ENCODE measurements around the gene ANKRD13D.

The ANKRD13D gene

DNA sequence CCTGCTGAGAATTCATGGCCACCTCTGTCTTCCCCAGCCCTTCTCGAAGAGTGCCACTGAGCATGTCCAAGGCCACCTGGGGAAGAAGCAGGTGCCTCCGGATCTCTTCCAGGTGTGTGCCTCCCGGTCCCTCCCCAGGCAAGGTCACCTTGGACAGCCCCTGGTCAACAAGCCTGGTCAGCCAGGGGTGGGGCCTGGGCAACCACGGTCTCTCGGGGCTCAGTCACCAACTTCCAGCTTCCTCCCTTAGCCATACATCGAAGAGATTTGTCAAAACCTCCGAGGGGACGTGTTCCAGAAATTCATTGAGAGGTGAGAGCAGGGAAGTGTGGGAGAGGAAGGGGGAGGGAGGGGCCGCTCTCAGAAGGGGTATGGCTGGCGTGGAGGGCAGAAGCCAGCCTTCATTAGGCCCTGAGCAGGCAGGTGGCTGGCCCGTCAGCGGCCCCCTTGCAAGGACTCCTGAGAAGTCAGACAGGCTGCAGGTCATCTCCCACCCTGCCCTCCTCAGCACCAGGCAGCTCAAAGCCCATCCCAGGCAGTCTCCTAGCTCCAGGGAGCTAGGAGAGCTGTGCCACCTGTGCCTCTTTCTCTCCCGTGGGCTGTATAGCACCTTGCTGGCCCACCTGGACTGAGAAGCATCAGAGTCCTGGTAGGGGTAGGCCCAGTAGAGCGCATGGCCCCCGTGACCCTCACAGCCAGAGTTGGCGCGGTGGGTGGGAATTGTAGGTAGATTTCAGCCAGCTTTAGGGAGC, 9.3 kb upstream of the ANKRD13D start:
- Histone ChIP-seq H3K9me3 (replicated peaks in 1 of 11) (no peaks in the 10 kb centered on the region), H3K4me2 (peak overlapping the region; percentile 85 to 100 (median 100)), H3K36me3 (peaks cover 78 to 90% (median 89%) of the 10 kb centered on the region in 11 experiments), H3K4me1 (peaks cover 97 to 99% (median 98%) of the 10 kb centered on the region in 10 experiments), H3K27me3 (no peaks in the 10 kb centered on the region), H3K9ac (peak overlapping the region; percentile 84 to 100 (median 99)), H3K4me3 (peak overlapping the region; percentile 13 to 72 (median 58); a peak in 17 of 20 replicates), H3K27ac (peak overlapping the region; percentile 93 to 100 (median 99)), H4K20me1 (peaks cover 0 to 12% (median 0%) of the 10 kb centered on the region in 11 experiments; a peak in 2 of 22 replicates)
- no peak for TF ChIP-seq Cebpa-rat (IDR thresholded peaks at IDR 0.05)

DNA sequence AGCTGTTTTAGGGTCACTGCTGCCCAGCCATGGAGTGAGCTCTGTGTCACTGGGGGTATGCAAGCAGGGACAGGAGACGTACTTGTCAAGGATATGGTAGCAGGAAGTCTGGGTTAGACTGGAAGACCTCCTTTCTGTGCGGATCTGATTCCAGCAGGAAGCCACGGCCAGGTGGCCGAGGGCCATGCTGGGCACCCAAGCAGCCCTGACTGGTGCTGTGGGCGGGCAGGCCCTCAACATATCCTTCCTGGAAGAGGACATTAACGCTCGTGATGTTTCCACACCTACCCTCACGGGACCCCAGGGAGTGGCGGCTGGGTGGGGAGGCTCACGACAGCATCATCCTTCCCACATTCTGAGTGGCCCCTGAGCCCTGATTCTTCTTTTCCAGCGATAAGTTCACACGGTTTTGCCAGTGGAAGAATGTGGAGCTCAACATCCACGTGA, 8.7 kb upstream of the ANKRD13D start:
- H4K20me1 ChIP-seq, result peaks cover 0 to 8% (median 0%) of the 10 kb centered on the region in 11 experiments; a peak in 2 of 22 replicates
- TF ChIP-seq Cebpa-rat (IDR thresholded peaks at IDR 0.05), result no peak
- H3K4me1 ChIP-seq, result peaks cover 97 to 99% (median 98%) of the 10 kb centered on the region in 10 experiments
- H3K9ac ChIP-seq, result peak overlapping the region; percentile 84 to 100 (median 99)
- H3K27ac ChIP-seq, result peak overlapping the region; percentile 93 to 100 (median 99)
- no peaks in the 10 kb centered on the region for H3K9me3 ChIP-seq (replicated peaks in 1 of 11)
- peak overlapping the region; percentile 85 to 100 (median 100) for H3K4me2 ChIP-seq
- H3K36me3 ChIP-seq, result peaks cover 80 to 90% (median 89%) of the 10 kb centered on the region in 11 experiments
- H3K4me3 ChIP-seq, result peak overlapping the region in 9 of 10 experiments; percentile 13 to 72 (median 58); a peak in 14 of 20 replicates
- no peaks in the 10 kb centered on the region for H3K27me3 ChIP-seq

DNA sequence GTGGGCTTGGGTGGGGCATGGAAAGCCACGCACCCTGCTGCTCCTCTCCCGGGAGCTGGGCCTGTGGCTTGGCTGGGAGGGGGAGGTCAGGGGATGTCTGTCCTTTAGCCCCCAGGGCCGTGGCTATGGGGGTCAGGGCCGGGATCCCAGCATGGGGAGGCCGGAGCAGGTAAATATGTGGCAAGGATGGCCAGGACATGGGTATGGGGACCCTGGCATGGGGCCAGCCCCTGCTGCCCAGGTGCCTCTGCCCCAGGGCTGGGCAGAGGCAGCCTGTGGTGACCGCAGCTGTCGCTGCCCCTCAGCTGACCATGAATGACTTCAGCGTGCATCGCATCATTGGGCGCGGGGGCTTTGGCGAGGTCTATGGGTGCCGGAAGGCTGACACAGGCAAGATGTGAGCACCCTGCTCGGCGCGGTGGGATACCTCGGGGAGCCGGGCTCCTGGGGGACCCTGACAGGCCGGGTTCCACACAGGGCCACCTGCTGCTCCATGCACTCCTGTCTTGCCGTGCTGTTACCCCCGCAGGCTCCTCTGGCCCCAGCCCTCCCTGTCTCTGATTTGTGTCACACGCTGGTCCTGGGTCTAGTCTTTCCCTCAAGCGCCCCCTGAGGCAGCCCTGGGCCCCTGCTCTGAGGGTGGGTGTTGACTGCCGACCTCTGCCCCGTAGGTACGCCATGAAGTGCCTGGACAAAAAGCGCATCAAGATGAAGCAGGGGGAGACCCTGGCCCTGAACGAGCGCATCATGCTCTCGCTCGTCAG, 8.1 kb upstream of the ANKRD13D start:
- peak overlapping the region in 9 of 10 experiments; percentile 13 to 72 (median 58); a peak in 15 of 20 replicates for H3K4me3 ChIP-seq
- peaks cover 80 to 90% (median 89%) of the 10 kb centered on the region in 11 experiments for H3K36me3 ChIP-seq
- TF ChIP-seq Cebpa-rat (IDR thresholded peaks at IDR 0.05), result no peak
- peaks cover 97 to 99% (median 98%) of the 10 kb centered on the region in 10 experiments for H3K4me1 ChIP-seq
- peak overlapping the region; percentile 85 to 100 (median 100) for H3K4me2 ChIP-seq
- peak overlapping the region; percentile 93 to 100 (median 99) for H3K27ac ChIP-seq
- H3K9me3 ChIP-seq (replicated peaks in 1 of 11), result no peaks in the 10 kb centered on the region
- H3K9ac ChIP-seq, result peak overlapping the region; percentile 84 to 100 (median 99)
- H3K27me3 ChIP-seq, result no peaks in the 10 kb centered on the region
- peaks cover 0 to 2% (median 0%) of the 10 kb centered on the region in 11 experiments; a peak in 2 of 22 replicates for H4K20me1 ChIP-seq

GRCh38 chr11:67281552-67282150, 7.5 kb upstream of the ANKRD13D start:
- Histone ChIP-seq H3K4me1 (peaks cover 97 to 99% (median 98%) of the 10 kb centered on the region in 10 experiments), H3K36me3 (peaks cover 85 to 90% (median 90%) of the 10 kb centered on the region in 11 experiments), H3K4me2 (peak overlapping the region; percentile 85 to 100 (median 100)), H3K9me3 (replicated peaks in 1 of 11) (no peaks in the 10 kb centered on the region), H3K27ac (peak overlapping the region; percentile 93 to 100 (median 99)), H3K27me3 (no peaks in the 10 kb centered on the region), H3K4me3 (peak overlapping the region in 4 of 10 experiments; percentile 25 to 72 (median 60); a peak in 4 of 20 replicates), H4K20me1 (no peaks in the 10 kb centered on the region), H3K9ac (peak overlapping the region; percentile 84 to 100 (median 99))
- no peak for TF ChIP-seq Cebpa-rat (IDR thresholded peaks at IDR 0.05)

- Histone ChIP-seq H3K9me3 (replicated peaks in 1 of 11) (no peaks in the 10 kb centered on the region), H3K4me3 (peak overlapping the region in 7 of 10 experiments; percentile 15 to 86 (median 61); a peak in 8 of 20 replicates), H3K27me3 (no peaks in the 10 kb centered on the region), H3K4me1 (peaks cover 97 to 99% (median 98%) of the 10 kb centered on the region in 10 experiments), H3K36me3 (peaks cover 89 to 97% (median 96%) of the 10 kb centered on the region in 11 experiments), H3K9ac (peak overlapping the region; percentile 84 to 100 (median 99)), H3K27ac (peak overlapping the region; percentile 97 to 100 (median 99)), H3K4me2 (peak overlapping the region; percentile 85 to 100 (median 100)), H4K20me1 (no peaks in the 10 kb centered on the region)
- no peak for TF ChIP-seq Cebpa-rat (IDR thresholded peaks at IDR 0.05)
Measured at GRCh38 chr11:67282155-67282875, 6.8 kb upstream of the ANKRD13D start.

- Histone ChIP-seq H3K4me1 (peaks cover 100% of the 10 kb centered on the region in 10 experiments), H3K9me3 (replicated peaks in 1 of 11) (no peaks in the 10 kb centered on the region), H3K27me3 (no peaks in the 10 kb centered on the region), H4K20me1 (no peaks in the 10 kb centered on the region), H3K4me3 (peak overlapping the region in 8 of 10 experiments; percentile 15 to 86 (median 48); a peak in 11 of 20 replicates), H3K36me3 (peaks cover 87 to 99% (median 98%) of the 10 kb centered on the region in 11 experiments), H3K4me2 (peak overlapping the region; percentile 85 to 100 (median 100)), H3K9ac (peak overlapping the region; percentile 78 to 100 (median 99)), H3K27ac (peak overlapping the region; percentile 97 to 100 (median 99))
- TF ChIP-seq Cebpa-rat (IDR thresholded peaks at IDR 0.05), result no peak
Measured at GRCh38 chr11:67282876-67283371, 6.2 kb upstream of the ANKRD13D start.

DNA sequence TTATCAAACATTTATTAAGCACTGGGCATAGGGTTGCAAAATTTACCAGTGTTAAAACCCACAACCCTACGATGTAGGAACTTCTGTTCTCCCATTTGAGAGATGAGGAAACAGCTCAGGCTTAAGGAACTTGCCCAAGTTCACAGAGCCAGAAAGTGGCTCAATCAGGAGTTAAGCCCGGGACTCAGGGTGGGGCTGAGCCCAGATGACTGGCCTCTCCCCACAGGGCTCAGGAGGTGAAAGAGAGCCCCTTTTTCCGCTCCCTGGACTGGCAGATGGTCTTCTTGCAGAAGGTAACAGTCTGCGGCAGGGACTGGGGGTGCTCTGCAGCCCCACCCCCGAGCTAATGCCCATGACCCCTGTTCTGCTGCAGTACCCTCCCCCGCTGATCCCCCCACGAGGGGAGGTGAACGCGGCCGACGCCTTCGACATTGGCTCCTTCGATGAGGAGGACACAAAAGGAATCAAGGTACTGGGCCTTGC, 5.6 kb upstream of the ANKRD13D start:
- Histone ChIP-seq H3K27me3 (no peaks in the 10 kb centered on the region), H4K20me1 (no peaks in the 10 kb centered on the region), H3K4me2 (peak overlapping the region; percentile 85 to 100 (median 100)), H3K9me3 (replicated peaks in 1 of 11) (no peaks in the 10 kb centered on the region), H3K36me3 (peaks cover 84 to 93% (median 92%) of the 10 kb centered on the region in 11 experiments), H3K4me3 (peak overlapping the region in 9 of 10 experiments; percentile 3 to 86 (median 48); a peak in 15 of 20 replicates), H3K27ac (peak overlapping the region; percentile 97 to 100 (median 99)), H3K4me1 (peaks cover 96 to 98% (median 97%) of the 10 kb centered on the region in 10 experiments), H3K9ac (peak overlapping the region; percentile 93 to 100 (median 99))
- peak; percentile 45 to 71 (median 64); a peak in 16 of 22 replicates for TF ChIP-seq Cebpa-rat (IDR thresholded peaks at IDR 0.05)
